ENCODE results near the gene IFI35.
"Not testable (repeated sequence)": the region's sequence is repeated elsewhere in the genome, so short reads cannot be mapped to it uniquely, and the experiment has no call there.

The IFI35 gene

GRCh38 chr17:42997984-42998938 is 8.3 kb upstream of the IFI35 start, which contains the start of gene RPL27:
TSS of gene RPL27 (plus strand) at chr17:42998419. CDS start at chr17:42998751, 332 bp downstream.
- DNase-seq: peak; percentile 99

DNA sequence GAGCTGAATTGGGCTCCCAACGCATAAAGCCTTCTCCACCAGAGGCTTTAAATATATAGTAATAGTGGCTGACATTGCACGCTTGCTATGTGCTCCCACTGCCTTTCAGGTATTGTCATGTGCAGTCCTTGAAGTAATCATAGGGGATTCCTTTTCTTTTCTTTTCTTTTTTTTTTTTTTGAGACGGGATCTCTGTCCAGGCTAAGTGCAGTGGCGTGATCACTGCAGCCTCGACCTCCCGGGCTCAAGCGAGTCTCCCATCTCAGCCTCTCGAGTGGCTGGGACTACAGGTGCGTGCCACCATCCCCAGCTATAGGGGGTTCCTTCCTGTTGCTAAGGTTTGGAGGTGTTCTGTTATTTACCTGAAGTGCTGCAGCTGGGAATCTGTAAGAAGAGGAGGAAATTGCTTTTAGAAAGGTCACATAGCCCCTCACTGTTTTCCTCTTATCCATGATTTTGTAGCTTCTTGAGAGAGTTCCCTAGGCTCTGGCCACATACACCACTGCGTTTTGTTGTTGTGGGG is 7.5 kb upstream of the IFI35 start:
- no peak for DNase-seq

DNA sequence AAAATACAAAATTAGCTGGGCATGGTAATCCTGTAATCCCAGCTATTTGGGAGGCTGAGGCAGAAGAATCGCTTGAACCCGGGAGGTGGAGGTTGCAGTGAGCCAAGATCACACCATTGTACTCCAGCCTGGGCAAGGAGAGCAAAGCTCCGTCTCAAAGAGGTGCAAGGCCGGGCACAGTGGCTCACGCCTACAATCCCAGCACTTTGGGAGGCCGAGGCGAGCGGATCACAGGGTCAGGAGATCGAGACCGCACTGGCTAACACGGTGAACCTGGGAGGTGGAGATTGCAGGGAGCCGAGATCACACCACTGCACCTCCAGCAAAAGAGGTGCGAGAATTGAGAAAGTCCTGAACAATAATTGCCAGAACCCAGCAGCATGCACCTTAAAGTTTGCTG is 5.7 kb upstream of the IFI35 start:
- DNase-seq: not testable (repeated sequence)

DNA sequence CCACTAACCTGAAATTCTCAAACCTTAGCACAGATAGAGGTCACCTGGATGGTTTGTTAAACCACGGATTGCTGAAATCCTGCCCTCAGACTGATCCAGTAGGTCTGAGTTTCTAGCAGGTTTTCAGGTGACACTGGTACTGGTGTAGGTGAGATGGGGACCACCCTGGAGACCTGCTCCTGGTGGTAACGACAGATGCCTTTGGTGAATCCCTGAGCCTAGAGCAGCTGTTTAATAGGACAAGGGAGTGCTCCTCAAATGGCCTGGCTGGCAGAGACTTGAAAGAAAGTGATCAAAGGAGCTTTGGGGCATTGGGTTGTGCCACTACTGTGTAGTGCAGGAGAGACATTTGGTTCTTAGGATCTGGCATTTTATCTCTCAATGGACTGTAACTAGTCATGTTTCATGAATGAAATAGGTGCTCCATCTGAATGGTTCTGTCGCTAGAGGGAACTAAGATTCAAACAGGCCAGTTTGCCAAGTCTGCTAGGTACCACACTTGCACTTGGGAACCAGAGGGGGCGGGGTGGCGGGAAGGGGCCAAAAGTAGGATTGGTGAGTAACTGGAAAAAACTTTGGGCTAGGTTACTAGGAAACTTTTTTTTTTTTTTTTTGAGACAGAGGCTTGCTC is 2.9 kb upstream of the IFI35 start:
- no peak for DNase-seq

GRCh38 chr17:43010667-43011308 is 4.2 kb downstream of the IFI35 start:
- DNase-seq: no peak

GRCh38 chr17:43011728-43012472 is 5.3 kb downstream of the IFI35 start:
- DNase-seq: no peak

GRCh38 chr17:43013296-43013695 is 6.7 kb downstream of the IFI35 start:
- no peak for DNase-seq

- DNase-seq: no peak
Observed at GRCh38 chr17:43014020-43014648, 7.5 kb downstream of the IFI35 start.

- DNase-seq: no peak
Observed at GRCh38 chr17:43014649-43015542, 8.3 kb downstream of the IFI35 start.

GRCh38 chr17:43015579-43015978 is 9.0 kb downstream of the IFI35 start:
- no peak for DNase-seq

GRCh38 chr17:43016216-43016615 is 9.6 kb downstream of the IFI35 start:
- DNase-seq: no peak

DNA sequence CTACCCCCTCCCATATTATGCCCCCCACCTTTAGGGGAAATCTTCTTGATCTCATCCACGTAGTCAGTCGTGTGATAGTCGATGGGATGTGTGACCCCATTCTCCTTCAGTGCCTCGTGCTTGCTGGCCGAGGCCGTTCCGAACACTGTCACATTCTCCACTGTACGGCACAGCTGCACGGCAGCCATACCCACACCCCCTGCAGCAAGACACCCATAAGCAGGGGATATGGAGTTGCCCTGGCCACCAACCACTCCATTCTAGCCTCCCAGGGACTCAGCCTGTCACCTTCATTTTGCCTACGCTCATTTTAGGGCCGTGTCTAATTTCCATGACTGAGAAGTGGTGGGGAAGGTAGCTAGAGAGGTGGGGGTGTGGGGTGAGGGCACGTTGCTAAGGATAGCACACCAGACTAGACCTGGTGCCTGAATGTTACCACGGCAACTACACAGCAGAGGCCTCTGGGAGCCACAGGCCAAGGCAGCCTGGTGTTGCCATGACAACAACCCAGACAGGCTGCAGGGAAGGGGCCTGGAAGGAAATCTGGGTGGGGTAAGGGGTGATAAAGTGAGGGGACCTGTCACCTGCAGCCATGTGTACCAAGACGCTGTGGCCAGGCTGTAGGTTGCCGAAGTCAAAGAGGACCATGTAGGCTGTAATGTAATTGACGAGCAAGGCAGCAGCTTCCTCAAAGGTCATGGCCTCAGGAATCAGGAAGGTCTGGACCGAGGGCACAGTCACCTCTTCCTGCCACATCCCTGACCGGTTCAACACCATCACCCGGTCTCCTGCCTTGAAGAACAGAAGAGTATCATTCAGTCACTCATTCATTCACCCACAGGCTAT is 11.6 kb downstream of the IFI35 start:
- peak; percentile 23 for DNase-seq

- DNase-seq: no peak
Observed at GRCh38 chr17:43018932-43019331, 12.3 kb downstream of the IFI35 start.

GRCh38 chr17:43019418-43019817 is 12.8 kb downstream of the IFI35 start:
- no peak for DNase-seq

- no peak for DNase-seq
Observed at GRCh38 chr17:43020030-43020621, 13.5 kb downstream of the IFI35 start.

DNA sequence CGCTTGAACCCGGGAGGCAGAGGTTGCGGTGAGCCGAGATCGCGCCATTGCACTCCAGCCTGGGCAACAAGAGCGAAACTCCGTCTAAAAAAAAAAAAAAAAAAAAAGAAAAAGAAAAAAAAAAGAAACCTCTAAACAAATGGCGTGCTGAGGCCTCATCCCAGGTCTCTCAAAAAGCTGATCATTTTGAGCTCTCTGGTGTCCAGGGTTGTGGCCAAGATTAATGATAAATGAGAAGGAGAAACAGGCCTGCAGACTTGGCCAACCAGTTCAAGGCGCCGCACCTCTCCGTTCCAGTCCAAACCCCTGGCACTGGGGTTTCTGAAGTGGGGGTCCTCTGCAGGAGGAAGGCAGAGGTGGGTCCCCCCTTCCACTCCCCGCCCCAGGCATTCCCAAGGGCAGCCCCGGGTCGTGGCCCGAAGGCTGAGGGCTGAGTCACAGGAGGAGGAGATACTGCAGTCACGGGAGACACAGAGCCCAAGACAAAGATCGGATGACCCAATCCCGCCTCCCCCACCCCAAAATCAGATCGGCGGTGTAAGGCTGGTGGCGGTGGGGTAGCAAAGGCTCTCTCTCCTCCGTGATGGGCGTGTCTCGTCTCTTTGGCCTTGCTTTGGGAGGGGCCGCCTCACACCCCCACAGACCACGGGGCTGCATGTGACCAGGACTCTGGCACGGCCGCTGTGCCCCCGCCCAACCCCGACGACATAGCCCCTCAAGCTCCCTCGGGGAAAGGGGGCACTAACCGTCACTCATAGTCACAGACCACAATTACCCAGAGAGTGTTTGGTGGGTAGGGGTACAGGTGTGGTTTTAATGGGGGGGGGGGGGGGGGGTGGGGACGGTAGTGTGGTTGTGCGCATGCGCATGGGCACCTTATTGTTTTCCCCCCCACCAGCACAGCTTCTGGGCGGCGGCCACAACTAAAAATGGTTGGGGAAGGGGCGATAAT is 14.5 kb downstream of the IFI35 start:
- DNase-seq: peak; percentile 55

DNA sequence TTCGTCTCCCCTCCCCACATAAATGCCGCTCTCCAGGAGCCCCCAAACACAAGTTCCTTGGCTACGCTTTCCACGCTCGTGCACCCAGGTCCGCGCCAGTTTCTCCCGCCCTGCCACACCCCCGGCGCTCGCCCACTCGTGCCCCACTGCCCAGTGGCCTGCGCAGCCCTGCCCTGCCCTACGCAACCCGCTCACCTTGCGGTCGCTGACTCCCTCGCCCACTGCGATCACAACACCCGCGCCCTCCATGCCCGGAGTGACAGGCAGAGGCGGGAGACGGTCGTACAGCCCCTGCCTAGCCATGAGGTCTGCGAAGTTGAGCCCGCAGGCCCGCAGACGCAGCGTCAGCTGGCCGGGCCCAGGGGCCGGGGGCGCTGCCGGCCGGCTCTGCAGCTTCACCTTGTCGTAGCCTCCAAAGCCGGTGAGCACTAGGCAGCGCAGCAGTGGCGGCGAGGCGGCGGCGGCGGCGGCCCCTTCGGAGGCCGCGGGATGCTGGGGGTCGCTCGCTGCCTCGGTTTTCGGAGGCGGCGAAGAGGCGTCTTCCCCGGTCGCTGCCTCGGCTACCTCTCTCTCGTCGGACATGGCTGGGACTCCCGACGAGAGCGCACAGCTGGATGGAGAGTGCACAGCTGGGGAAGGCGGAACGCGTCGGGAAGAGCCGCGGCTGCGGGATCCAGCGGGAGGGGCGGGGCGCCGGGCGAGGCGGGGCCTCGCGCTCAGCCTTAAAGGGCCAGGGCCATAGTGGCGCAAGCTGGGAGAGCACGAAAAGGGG is 15.3 kb downstream of the IFI35 start, which contains the start of gene VAT1:
Gene VAT1, minus strand, starts transcription at position 645 of the 772 bp plus-strand sequence. Its CDS starts 63 bp downstream, at position 582.
- DNase-seq: peak; percentile 80
